Right lobe of liver (tissue), 4 donors: ENCODE measurements around the gene SYNM.

Experiments used
- CTCF ChIP-seq, 4 donors: fragments of 200-600 bp in 3 of 4; fragments of 450-650 bp in 1 of 4; IDR thresholded peaks; one replicate each; pipeline versions ENCODE4 v1.5.1 to v1.8.0; 2016 to 2022; ENCODE audit warnings: antibody characterized with exemption in 4 of 4, mild to moderate bottlenecking in 2 of 4
- POLR2A ChIP-seq: fragments of 450-650 bp; IDR thresholded peaks from one replicate; pipeline ENCODE4 v1.6.1; 2017; ENCODE audit warnings: antibody characterized with exemption, mild to moderate bottlenecking
- donor health status: DM: no; HTN: no; CAD: no.
- donor health status: DM: no; HTN: no; CAD: no.
- donor health status: DM: no; HTN: yes; CAD: no.

- no peak for TF ChIP-seq CTCF (IDR thresholded peaks at IDR 0.05)
- TF ChIP-seq POLR2A: no peak
Observed at GRCh38 chr15:99142562-99142961, 37.7 kb downstream of the SYNM start.
